GM12872 (cell line): ENCODE results near the gene C13orf46.

ENCODE experiments used
- TF ChIP-seq, protein P1 (sequence below): IDR thresholded peaks from 3 replicates; pipeline ENCODE4 v1.5.1; 2011; ENCODE audit warnings: low read depth, mild to moderate bottlenecking, low read length, moderate library complexity; ENCODE audit not compliant: insufficient read depth

The C13orf46 gene

GRCh38 chr13:113919761-113920559, 53.9 kb downstream of the C13orf46 start:
- TF ChIP-seq, protein P1, sequence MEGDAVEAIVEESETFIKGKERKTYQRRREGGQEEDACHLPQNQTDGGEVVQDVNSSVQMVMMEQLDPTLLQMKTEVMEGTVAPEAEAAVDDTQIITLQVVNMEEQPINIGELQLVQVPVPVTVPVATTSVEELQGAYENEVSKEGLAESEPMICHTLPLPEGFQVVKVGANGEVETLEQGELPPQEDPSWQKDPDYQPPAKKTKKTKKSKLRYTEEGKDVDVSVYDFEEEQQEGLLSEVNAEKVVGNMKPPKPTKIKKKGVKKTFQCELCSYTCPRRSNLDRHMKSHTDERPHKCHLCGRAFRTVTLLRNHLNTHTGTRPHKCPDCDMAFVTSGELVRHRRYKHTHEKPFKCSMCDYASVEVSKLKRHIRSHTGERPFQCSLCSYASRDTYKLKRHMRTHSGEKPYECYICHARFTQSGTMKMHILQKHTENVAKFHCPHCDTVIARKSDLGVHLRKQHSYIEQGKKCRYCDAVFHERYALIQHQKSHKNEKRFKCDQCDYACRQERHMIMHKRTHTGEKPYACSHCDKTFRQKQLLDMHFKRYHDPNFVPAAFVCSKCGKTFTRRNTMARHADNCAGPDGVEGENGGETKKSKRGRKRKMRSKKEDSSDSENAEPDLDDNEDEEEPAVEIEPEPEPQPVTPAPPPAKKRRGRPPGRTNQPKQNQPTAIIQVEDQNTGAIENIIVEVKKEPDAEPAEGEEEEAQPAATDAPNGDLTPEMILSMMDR, result no peak

DNA sequence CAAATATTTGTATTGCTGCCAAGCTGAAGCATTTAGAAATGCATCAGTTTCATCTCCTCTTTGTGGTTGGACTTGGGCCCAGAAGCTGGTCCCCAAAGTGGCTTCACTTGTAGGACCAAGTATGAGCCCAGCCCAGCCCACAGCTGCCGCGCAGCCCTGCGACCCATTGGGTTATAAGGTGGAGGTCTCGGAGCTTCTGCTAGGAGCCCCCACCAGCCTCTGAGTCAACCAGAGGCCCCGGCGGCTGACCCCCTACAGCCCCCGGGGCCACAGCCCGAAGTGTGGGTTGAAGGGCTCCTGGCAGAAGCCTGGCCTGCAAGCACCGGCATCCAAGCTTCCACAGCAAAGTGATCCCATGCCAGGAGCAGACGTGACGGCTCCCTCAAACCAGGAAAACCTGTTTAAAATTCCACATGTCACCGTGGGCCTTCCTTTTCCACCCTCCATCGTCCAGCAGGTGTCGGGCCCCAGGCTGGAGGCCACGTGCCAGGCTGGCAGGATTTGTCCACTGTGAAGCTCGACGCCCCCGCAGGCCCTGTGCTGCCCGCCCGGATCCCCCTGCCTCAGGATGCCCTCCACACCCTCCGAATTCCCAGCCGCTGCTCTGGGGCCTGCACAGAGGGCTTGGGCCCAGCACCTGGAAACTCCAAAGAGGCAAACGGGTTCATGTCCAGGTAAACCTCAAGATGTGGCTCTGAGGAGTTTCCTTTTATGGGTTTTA, 54.7 kb downstream of the C13orf46 start:
- TF ChIP-seq, protein P1, result no peak

GRCh38 chr13:113918580-113918979, 55.3 kb downstream of the C13orf46 start:
- TF ChIP-seq, protein P1, result no peak

GRCh38 chr13:113917594-113918371, 56.1 kb downstream of the C13orf46 start:
- TF ChIP-seq, protein P1, result no peak

- TF ChIP-seq, protein P1, result no peak
Observed at GRCh38 chr13:113917096-113917495, 56.8 kb downstream of the C13orf46 start.

GRCh38 chr13:113916330-113916815, 57.5 kb downstream of the C13orf46 start:
- TF ChIP-seq, protein P1, result no peak

DNA sequence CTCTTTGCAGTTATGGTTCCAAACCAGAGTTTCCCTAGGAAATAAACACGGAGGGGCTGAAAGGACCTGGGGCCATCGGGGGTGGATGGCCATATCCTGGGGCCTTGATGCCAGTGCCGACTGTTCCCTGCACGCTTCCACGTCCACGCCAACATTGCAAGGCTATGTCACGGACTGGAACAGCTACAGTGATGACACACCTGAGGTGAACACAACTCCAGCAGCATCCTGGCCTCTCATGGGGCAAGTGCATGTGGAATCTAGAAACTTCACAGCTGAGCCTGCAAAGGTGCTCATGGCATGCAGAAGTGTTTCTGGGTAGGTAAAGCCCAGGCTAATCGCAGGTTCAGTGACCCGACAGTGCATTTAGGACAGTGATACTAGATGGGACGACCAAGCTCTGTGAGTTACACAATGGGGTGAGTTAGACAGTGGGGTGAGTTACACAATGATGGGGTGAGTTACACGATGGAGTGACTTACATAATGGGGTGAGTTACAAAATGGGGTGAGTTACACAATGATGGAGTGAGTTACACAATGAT, 58.0 kb downstream of the C13orf46 start:
- TF ChIP-seq, protein P1, result no peak
